GM23338 (cell line): ENCODE results near the gene TRDMT1. TPM values are rescaled to one million over a fixed set of nuclear protein-coding genes. Genes with fewer than 3 reads are reported as not detected.

ENCODE experiments used
- ATAC-seq: fragments of 200-7000 bp; cut with Tn5 transposase; 3 replicates; pipeline ENCODE4 v1.9.1; 2020
- DNase-seq: peaks from one replicate; pipeline ENCODE4 v3.0.0-alpha.2; 2015; ENCODE audit warnings: low spot score
- H2AFZ ChIP-seq: fragments of 200-600 bp; sonication (generic); 2 replicates; pipeline ENCODE4 v1.8.0; 2016; ENCODE audit warnings: antibody characterized with exemption, mild to moderate bottlenecking, moderate library complexity
- H3F3A ChIP-seq: fragments of 200-600 bp; sonication (generic); replicated peaks from 2 replicates; pipeline ENCODE4 v1.8.0; 2017; ENCODE audit warnings: antibody characterized with exemption, mixed run types, low read depth
- H3K27ac ChIP-seq: fragments of 200-600 bp; sonication (generic); 2 replicates; pipeline ENCODE4 v1.6.1; 2016; ENCODE audit warnings: low read depth
- H3K27me3 ChIP-seq: fragments of 200-600 bp; sonication (generic); 2 replicates; pipeline ENCODE4 v1.8.0; 2016; ENCODE audit warnings: mild to moderate bottlenecking, mixed run types, moderate library complexity; ENCODE audit not compliant: insufficient read depth
- H3K36me3 ChIP-seq: fragments of 200-600 bp; sonication (generic); 2 replicates; pipeline ENCODE4 v1.8.0; 2016; ENCODE audit warnings: mild to moderate bottlenecking; ENCODE audit not compliant: insufficient read depth
- H3K4me1 ChIP-seq: fragments of 200-600 bp; sonication (generic); 2 replicates; pipeline ENCODE4 v1.8.0; 2016; ENCODE audit warnings: mild to moderate bottlenecking, moderate library complexity; ENCODE audit not compliant: insufficient read depth
- H3K4me2 ChIP-seq: fragments of 200-600 bp; sonication (generic); 2 replicates; pipeline ENCODE4 v1.7.1; 2017; ENCODE audit warnings: mixed run types
- H3K4me3 ChIP-seq: fragments of 200-600 bp; sonication (generic); 2 replicates; pipeline ENCODE4 v1.6.1; 2016; ENCODE audit warnings: mixed run types
- H3K79me2 ChIP-seq: fragments of 200-600 bp; sonication (generic); replicated peaks from 2 replicates; pipeline ENCODE4 v1.8.0; 2017; ENCODE audit warnings: mild to moderate bottlenecking; ENCODE audit not compliant: insufficient read depth
- H3K9me2 ChIP-seq: fragments of 200-600 bp; sonication (generic); 2 replicates; pipeline ENCODE4 v1.8.0; 2017; ENCODE audit not compliant: insufficient read depth
- H4K20me1 ChIP-seq: fragments of 200-600 bp; sonication (generic); replicated peaks from 2 replicates; pipeline ENCODE4 v1.8.0; 2017; ENCODE audit warnings: mild to moderate bottlenecking; ENCODE audit not compliant: insufficient read depth
- H3K27ac Mint-ChIP-seq: 2 replicates; pipeline ENCODE4 v1.8.0; 2020; ENCODE audit warnings: inconsistent platforms, mild to moderate bottlenecking, moderate library complexity, mixed read lengths
- H3K27me3 Mint-ChIP-seq: 3 replicates; pipeline ENCODE4 v1.8.0; 2022; ENCODE audit warnings: low read depth, mild to moderate bottlenecking, moderate library complexity, mixed read lengths, inconsistent platforms; ENCODE audit not compliant: insufficient read depth, poor library complexity
- H3K36me3 Mint-ChIP-seq: 3 replicates; pipeline ENCODE4 v1.8.0; 2021; ENCODE audit warnings: low read depth, mild to moderate bottlenecking, inconsistent platforms, moderate library complexity, mixed read lengths
- H3K4me1 Mint-ChIP-seq: 3 replicates; pipeline ENCODE4 v1.8.0; 2020; ENCODE audit warnings: mild to moderate bottlenecking, inconsistent platforms, mixed read lengths
- H3K4me3 Mint-ChIP-seq: 3 replicates; pipeline ENCODE4 v1.8.0; 2021; ENCODE audit warnings: moderate library complexity, mild to moderate bottlenecking, inconsistent platforms, mixed read lengths
- H3K9me3 Mint-ChIP-seq: 3 replicates; pipeline ENCODE4 v1.8.0; 2020; ENCODE audit warnings: moderate library complexity, mild to moderate bottlenecking, inconsistent platforms, mixed read lengths
- CREB1 ChIP-seq: fragments of 250-450 bp; sonication (Bioruptor Pico); IDR thresholded peaks from 2 replicates; pipeline ENCODE4 v1.5.0; 2020; ENCODE audit warnings: low read depth, mild to moderate bottlenecking, moderate library complexity
- ETS1 ChIP-seq: IDR thresholded peaks from 2 replicates; pipeline ENCODE4 v1.6.1; 2016; ENCODE audit warnings: antibody characterized with exemption
- EZH2phosphoT487 ChIP-seq: fragments of 200-600 bp; sonication (generic); IDR thresholded peaks from one replicate; pipeline ENCODE4 v1.8.1; 2018; ENCODE audit warnings: antibody characterized with exemption; ENCODE audit not compliant: unreplicated experiment
- NANOG ChIP-seq: IDR thresholded peaks from 2 replicates; pipeline ENCODE4 v1.6.1; 2016; ENCODE audit warnings: antibody characterized with exemption, borderline replicate concordance
- STAT1 ChIP-seq: IDR thresholded peaks from one replicate; pipeline ENCODE4 v1.6.1; 2016; ENCODE audit warnings: antibody characterized with exemption; ENCODE audit not compliant: unreplicated experiment
- ZNF114 ChIP-seq: fragments of 250-450 bp; sonication (Bioruptor Pico); IDR thresholded peaks from 2 replicates; pipeline ENCODE4 v1.5.0; 2020; ENCODE audit warnings: mild to moderate bottlenecking, moderate library complexity
- ZNF462 ChIP-seq: fragments of 250-450 bp; sonication (Bioruptor Pico); IDR thresholded peaks from 2 replicates; pipeline ENCODE4 v1.5.0; 2020; ENCODE audit warnings: mild to moderate bottlenecking, moderate library complexity
- polyA plus RNA-seq: library from polyadenylated mRNA; unstranded; fragments of >200 nt; fragmentation: Nextera tagmentation; extraction: Ambion mirVana; gene quantifications from 2 replicates; pipeline ENCODE4 v1.2.1, GENCODE V29; 2016
- total RNA-seq: library from RNA; depleted of rRNA; stranded (reverse); fragments of >200 nt; shearing (Covaris generic); gene quantifications from 2 replicates; pipeline ENCODE4 v1.2.3, GENCODE V29; 2014

TRDMT1 gene
- total and polyA plus RNA-seq, 2 experiments from 2014 or later: 16.0 to 37.7 TPM

GRCh38 chr10:17239345-17240085 lies 38.0 kb upstream of the TRDMT1 start (continued):
- no peak for TF ChIP-seq ZNF462 (CRISPR knock-in tag)

GRCh38 chr10:17238445-17239291 lies 37.2 kb upstream of the TRDMT1 start:
- DNase-seq (no peak), ATAC-seq (no peak)
- no peaks in the 10 kb centered on the region for H3K79me2 ChIP-seq
- H4K20me1 ChIP-seq: no peaks in the 10 kb centered on the region
- no peak overlapping the region for H3K4me2 ChIP-seq
- H3K27ac Mint-ChIP-seq: no peak overlapping the region
- H3K4me1 ChIP-seq: no peaks in the 10 kb centered on the region
- peaks cover 5% of the 10 kb centered on the region for H3K27me3 Mint-ChIP-seq
- H3K4me3 ChIP-seq: no peak overlapping the region
- H3K36me3 ChIP-seq: peaks cover 22% of the 10 kb centered on the region; the same call in 1 of the 2 replicates
- H3K36me3 Mint-ChIP-seq: peaks cover 22% of the 10 kb centered on the region
- no peaks in the 10 kb centered on the region for H3K9me3 Mint-ChIP-seq
- H2AFZ ChIP-seq: no peak overlapping the region
- H3F3A ChIP-seq: no peaks in the 10 kb centered on the region
- no peaks in the 10 kb centered on the region for H3K4me1 Mint-ChIP-seq
- no peak overlapping the region for H3K4me3 Mint-ChIP-seq
- H3K27ac ChIP-seq: 0 out of 2 replicates have a peak overlapping the region, but pooled peaks have one; percentile 32
- no peaks in the 10 kb centered on the region for H3K27me3 ChIP-seq
- H3K9me2 ChIP-seq: no peaks in the 10 kb centered on the region
- TF ChIP-seq ETS1 (no peak), ZNF114 (CRISPR knock-in tag) (no peak), CREB1 (CRISPR knock-in tag) (no peak), EZH2phosphoT487 (no peak), NANOG (no peak), STAT1 (no peak)
